ENCODE data around the gene POLE.
A peak's percentile ranks its signal among the peaks of the same experiment; 100 is the strongest.

The POLE gene

DNA sequence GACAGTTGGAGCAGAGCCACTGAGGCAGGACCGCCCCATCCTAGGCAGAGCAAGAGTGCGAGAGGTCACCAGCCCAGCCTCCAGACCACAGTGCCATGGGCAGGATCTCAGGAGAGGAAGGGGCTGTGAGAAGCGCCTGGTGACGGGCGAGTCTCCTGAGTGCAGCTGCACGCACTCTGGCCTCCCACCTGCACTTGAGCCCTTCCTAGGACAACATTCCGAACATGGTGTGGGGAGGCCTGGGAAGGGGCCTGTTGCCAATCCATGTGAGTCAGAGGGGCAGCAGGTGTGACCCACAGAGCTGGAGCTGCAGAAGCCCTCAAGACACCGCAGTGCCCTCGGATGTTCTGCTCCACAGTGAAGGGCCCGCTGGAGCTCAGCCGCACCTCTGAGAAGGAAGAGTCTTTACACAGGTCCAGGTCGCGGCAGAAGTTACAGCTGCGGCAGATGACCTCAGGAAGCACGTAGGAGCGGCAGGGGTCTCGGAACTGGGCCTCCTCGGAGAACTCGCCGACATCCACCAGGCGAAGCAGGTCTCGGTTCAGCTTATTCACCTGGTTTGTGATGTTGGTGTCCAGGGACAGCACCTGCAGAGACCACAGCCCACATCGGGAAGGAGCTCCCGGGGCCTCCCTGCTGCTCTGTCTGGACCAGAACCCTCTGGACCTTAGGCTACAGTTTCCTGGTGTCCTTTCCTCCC, 61.3 kb downstream of the POLE start:
- no peak for DNase-seq

DNA sequence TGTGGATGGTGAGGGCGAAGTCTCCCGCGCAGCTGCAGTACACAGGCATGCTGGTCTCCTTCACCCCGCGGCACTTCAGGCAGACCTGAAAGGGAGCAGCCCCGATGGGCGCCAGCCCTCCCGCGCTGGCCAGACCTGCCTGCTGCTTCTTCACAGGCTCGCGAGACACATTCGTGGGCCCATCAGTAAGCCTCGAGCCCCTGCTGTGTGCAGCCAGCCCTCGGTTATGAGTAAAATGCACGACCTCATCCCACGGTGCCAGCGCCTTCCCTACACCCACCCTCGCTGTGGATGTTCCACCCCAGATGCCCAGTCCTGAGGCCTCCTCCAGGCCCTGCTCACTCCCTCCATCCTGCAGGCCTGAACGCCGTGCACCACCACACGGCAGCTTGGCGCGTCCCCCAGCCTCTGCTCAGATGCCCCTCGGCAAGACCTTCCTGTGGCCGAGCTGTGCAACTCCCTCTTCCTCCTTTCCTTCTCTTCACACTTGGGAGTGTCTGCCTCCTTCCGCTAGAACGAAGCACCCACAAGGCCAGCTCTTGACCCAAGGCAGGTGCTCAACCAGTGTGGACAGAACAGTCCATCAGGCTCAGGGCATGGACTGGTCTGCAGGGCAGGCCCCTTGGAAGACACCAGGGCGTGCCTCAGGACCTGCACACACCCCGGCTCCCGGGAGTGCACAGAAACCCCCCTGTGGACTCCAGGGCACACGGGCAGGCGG, 62.1 kb downstream of the POLE start:
- no peak for DNase-seq

DNA sequence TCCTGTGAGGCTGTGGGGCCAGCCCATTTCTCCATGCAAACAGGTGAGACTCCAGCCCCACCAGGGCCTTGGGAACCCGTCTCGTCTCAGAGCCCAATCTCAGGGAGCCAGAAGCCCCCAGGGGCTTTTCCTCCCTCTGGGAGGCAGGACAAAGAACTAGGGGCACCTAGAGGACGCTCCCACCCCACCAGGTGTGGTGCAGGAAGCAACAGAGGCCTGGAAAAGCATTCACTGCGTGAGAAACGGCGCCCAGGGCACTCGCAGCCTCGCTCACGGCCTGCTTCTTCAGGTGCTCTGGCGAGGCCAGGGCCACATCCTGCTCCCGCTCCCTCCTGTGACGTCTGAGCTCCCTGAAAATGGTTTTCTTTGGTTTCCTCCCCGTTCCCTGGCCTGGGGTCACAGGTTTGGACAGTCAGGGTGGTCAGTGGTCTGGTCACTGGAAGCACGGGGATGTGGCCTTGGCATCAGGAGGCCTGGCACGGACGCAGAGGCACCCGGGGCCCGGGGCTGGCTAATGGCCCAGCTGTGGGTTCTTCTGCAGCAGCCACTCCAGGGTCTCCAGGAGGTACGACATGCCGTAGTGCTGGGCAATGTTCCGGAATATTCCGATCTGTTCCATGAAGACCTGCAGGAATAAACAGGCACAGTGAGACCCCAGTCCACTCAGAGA, 62.8 kb downstream of the POLE start:
- no peak for DNase-seq

DNA sequence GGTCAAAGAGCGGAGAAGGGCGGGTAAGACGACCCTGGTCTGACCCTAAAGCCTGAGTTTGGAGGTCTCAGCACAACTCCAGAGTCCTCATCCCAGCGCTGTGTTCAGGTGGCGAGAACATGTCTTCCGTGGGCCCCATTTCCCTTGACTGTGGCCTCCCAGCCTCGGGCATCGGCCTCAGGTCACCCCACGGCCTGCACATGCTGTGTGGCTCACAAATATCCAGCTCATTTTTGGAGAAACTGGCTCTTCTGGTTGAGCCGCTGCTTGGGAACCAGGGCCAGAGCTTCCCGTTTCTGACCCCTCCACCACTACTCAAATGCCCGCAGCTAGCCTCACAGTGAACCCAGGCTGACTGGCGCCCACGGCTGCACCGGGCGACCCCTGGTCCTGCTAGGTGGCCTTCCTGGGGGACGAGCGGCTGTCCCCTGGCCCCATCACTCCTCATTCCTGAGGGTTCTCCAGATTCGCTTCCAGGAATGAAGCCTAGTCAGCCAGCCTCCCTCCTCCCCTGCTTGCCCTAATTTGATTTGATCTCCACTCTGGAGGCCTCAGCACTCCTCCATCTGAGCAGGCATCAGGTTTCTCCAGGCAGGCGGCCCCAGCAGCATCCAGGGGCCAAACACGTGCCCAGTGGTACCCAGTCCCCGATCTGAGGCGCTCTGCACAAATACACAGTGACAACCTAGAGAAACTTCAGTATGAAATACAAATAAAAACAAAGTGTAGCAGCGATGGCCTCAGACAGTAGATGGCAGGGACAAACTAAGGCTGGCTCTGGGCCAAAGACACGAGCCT, 63.9 kb downstream of the POLE start:
- DNase-seq, result no peak

DNA sequence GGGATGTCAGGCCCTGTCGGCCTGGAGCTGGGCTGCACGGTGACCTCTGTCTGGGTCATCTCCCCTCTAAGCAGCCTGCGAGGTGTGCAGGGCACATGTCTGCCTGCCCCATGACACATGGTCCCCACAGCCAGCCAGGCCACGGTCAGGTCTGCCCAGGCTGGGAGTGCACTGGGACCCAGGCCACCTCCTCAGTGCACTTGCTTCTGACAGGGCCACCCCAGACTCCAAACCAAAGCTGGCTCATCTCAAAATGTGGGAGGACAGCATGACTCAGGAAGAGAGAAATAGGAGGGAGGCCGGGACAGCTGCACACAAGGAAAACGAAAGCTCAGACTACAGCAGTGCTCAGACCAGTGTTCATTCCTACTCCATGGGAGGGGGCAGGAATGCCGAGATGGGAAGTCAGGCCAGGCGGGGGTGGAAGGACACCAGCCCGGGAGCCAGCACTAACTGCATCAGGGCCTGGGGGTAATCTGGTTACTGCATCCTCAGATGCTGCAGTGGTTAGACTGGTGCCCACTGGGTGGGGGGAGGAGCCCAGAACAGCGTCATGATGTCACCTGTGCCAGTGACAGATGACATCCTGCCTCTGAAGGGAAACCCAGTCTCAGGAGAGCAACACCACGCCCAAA, 64.6 kb downstream of the POLE start:
- no peak for DNase-seq

DNA sequence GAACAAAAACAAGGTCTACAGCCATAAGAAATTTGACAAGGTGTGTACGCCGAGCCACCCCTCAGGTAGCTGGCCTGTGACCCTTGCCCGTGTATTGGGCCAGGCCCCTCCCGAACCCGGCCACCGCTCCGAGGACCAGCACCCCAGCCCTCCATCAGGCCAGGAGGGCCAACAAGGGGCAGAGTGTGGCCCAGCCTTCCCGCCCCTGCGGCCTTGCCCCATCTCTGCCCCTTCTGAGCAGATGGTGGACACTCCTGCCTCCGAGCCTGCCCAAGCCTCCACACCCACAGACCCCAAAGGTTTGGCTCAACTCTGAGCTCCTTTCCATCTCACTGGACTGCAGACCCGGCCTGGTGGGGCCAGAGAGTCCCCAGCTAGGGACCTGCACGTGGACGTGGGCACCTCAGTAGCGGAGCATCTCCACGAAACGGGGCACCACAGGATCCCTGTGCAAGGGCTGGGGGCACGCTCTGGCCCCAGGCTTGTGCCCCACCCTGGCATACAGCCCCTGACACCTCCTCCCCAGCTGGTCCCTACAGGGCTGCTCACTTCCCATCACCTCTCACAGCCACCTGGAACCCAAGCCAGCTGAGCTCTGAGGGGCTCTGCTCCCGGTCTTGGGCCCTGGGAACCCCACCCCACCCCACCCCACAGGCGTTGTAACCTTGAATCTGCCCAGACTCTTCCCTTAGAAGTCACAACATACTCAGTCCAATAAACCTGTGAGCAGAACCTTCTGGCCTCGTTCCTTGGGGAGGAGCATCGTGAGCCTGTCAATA, 65.3 kb downstream of the POLE start:
- no peak for DNase-seq

DNA sequence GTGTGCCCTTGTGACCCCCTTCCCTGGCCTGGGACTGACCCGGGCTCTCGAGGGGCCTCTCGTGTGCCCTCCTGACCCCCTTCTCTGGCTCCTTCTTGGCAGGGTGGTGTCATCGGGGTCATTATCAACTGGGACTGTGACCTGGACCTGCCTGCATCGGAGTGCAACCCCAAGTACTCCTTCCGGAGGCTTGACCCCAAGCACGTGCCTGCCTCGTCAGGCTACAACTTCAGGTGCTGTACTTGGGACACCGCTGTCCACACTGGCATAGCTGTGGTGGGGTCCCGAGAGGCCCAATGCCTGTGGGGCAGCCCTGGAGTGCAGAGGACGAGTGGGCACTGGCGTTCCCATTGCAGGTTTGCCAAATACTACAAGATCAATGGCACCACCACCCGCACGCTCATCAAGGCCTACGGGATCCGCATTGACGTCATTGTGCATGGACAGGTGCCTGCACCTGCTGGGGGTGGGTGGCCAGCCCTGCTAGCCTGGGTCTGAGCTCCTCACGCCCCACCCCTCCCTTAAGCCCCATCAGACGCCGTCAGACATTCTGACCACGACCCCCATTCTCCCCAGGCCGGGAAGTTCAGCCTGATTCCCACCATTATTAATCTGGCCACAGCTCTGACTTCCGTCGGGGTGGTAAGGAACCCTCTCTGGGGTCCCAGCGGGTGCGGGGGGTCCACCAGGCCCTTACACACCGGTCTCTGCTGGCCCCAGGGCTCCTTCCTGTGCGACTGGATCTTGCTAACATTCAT, 66.1 kb downstream of the POLE start:
- no peak for DNase-seq

DNA sequence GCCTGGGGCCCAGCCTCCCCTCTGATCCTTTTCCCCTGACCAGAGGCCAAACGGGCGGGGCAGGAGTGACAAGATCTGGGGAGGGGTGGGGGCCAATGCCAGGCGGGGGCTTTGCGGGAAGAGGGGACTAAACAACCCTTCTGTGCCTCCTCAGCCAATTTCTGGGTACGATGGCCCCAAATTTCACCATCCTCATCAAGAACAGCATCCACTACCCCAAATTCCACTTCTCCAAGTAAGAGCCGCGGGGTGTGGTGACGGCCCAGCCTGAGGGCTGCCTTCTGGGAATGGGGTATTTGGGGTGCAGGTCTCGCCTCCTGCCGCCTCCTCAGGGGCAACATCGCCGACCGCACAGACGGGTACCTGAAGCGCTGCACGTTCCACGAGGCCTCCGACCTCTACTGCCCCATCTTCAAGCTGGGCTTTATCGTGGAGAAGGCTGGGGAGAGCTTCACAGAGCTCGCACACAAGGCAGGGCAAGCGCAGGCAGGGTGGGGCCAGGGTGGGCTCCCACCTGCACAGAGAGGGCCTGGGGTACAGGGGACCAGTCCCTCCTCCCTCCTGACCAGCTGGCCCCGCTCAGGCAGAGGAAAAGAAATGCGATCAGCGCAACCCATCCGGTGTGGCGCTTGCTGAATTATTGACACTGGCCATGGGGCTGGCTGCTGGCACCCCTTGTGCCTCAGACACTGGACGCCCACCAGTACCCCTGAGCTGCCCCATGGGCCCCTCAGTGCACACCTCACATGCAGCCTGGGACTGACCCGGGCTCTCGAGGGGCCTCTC, 66.8 kb downstream of the POLE start:
- no peak for DNase-seq

DNA sequence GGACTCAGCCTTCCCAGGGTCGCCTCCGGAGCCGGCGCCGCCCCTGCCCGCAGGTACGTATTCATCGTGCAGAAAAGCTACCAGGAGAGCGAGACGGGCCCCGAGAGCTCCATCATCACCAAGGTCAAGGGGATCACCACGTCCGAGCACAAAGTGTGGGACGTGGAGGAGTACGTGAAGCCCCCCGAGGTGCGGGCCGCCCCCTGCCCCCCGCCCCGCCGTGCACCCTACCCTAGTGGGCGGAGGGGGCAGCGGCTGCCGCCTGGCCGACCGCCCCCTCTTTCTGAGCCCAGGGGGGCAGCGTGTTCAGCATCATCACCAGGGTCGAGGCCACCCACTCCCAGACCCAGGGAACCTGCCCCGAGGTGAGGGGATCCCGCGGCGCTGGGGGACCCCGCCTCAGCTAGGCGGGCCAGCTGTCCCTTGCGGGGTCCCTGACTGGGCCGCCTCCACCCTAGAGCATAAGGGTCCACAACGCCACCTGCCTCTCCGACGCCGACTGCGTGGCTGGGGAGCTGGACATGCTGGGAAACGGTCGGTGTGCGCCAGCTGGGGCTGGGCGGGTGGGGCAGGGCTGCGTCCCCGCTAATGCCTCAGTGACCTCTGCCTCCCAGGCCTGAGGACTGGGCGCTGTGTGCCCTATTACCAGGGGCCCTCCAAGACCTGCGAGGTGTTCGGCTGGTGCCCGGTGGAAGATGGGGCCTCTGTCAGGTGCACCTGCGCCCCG, 67.6 kb downstream of the POLE start:
- no peak for DNase-seq

DNA sequence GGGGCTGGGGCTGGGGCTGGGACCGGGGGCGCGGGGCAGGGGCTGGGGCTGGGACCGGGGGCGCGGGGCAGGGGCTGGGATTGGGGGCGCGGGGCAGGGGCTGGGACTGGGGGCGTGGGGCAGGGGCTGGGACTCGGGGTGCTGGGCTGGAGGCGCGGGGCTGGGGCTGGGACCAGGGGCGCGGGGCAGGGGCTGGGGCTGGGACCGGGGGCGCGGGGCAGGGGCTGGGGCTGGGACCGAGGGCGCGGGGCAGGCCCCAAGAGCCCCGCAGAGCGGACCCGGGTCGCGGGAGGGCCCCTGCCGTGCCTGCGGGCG, 68.1 kb downstream of the POLE start:
- DNase-seq, result no peak

DNA sequence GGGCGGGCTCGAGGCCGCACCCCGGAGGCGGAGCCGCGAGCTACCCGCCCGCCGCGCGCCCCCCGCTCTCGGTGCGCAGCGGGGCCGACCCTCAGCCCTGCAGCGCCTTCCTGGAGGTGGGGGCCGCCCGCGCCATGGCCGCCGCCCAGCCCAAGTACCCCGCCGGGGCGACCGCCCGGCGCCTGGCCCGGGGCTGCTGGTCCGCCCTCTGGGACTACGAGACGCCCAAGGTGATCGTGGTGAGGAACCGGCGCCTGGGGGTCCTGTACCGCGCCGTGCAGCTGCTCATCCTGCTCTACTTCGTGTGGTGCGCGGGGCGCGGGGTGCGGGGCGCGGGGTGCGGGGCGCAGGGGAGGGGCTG, 68.5 kb downstream of the POLE start, which contains the start of gene P2RX2:
TSS of gene P2RX2 (plus strand) at position 94 of the 361 bp plus-strand sequence. CDS start at position 135, 41 bp downstream.
- no peak for DNase-seq

DNA sequence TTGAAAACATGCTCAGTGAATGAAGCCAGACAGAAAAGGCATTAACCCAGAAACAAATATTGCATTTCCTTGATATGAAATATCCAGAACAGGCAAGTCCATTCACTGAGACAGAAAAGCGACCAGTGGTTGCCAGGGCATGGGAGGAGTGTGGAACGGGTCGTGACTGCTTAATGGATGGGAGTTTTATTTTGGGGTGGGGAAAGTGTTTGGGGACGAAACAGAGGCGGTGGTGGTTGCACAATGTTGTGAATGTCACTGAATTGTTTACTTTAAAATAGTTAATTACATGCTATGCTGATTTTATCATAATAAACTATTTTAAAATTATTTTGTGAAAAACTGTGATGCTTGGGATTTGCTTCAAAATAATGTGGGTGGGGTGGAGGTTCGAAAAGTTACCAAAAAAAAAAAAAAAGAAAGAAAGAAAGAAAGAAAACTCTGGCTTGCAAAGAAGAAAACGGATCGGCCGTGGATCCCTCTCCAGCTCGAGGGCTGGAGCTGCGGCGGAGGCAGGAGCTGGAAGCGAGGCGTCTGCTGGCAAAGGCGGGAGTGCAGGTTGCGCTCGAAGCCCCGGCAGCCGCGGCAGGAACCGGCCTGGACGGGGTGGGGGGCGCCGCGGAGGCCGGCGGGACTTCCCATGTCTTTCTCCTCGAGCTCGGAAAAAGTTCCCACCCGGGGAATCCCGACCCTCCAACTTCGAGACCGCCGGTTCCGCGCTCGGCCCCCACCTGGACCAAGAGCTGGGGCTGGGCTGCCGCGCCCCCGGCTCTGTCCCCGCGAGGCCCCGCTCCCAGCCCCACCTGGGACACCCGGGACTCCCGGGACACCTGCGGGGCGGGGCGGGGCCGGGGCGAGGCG, 69.1 kb downstream of the POLE start:
- no peak for DNase-seq

DNA sequence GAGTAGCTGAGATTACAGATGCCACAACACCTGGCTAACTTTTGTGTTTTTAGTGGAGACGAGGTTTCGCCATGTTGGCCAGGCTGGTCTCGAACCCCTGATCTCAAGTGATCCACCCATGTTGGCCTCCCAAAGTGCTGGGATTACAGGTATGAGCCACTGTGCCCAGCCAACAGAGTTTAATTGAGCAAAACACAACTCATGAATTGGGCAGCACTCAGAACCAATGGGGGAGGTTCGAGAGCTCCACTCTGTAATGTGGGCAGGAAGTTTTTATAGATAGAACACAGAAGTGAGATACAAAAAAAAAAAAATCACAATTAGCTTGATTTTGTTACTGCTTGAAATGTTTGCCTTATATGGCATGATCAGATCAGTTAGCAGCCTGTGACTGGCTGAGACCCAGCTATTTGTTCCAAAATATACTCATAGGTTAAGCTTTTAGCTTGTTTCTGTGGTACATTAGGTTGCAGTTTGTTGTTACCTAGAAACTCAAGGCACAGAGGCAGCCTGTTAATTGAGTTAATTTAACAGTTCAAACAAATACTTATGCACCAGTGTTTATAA, 69.9 kb downstream of the POLE start:
- DNase-seq, result no peak

DNA sequence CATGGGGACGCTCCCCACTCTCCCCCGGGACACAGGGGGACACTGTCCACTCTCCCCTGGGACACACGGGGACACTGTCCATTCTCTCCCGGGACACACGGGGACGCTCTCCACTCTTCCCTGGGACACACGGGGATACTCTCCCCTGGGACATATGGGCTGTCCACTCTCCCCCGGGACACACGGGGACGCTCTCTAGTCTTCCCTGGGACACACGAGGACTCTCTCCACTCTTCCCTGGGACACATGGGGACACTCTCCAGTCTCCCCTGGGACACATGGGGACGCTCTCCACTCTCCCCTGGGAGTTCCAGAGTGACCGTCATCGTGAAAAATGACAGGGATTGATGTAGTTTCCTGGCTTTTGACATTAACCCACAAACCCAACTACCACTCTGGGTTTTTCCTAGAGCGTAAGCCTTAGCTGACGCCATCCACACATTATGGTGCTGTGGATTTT, 71.5 kb downstream of the POLE start:
- DNase-seq, result no peak

DNA sequence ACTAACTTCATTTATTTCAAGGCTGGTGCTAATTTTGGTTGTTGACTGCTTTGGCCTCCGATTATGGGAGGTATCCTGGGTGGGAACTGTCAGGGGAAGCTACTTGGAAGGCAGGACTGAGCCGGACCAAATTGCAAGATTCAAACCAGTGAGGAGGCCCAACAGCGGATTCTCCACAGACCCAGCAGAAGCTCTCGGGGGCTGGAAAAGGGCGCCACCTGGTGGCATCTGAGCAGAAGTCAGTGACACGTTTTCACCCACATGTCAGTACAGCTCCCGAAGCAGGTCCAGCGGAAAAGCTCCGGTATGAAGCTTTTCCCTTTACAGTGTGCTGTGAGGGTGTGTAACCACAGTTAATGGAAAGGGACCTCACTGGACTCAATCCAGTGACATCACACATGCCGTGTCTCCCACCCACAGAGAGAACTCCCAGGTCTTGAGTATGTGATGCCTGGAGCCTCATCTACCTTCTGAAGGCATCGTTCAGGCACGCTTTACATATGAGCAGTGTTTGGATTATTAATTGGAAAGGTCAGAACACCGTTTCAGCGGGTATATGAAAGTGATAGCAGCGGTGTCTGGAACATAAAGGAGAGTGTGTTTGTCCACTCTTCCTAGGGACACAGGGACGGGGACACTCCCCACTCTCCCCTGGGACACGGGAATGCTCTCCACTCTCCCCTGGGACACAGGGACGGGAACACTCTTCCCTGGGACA, 72.1 kb downstream of the POLE start:
- DNase-seq, result peak; percentile 57

DNA sequence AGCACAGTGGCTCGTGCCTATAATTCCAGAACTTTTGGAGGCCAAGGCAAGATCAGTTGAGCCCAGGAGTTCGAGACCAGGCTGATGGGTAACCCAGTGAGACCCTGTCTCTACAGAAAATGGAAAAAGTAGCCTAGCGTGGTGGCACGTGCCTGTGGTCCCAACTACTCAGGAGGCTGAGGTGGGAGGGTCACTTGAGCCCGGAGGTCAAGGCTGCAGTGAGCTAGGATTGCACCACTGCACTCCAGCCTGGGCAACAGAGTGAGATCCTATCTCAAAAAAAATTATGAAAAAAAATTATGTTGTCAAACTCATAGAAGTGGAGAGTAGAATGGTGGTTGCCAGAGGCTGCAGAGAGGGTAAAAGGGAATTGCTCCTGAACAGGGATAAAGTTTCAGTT, 73.1 kb downstream of the POLE start:
- DNase-seq, result no peak

DNA sequence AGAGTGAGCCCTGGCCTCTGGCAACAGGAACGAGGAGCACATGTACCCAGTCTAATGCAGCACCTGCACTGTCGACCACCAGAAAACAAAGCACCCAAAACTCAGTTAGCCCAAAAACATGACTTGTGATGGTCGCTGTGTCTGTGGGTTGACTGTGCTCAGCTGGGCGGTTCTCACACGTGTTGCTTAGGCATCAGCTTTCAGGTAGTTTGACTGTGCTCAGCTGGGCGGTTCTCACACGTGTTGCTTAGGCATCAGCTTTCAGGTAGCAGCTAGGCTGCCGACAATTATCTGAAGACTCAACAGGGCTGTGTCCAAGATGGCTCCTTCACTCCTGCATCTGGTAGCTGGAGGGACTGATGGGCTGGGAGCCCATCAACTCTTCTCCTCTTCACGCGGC, 75.5 kb downstream of the POLE start:
- DNase-seq, result no peak
